ENCODE measurements around the gene SPINK5.

Gene SPINK5

DNA sequence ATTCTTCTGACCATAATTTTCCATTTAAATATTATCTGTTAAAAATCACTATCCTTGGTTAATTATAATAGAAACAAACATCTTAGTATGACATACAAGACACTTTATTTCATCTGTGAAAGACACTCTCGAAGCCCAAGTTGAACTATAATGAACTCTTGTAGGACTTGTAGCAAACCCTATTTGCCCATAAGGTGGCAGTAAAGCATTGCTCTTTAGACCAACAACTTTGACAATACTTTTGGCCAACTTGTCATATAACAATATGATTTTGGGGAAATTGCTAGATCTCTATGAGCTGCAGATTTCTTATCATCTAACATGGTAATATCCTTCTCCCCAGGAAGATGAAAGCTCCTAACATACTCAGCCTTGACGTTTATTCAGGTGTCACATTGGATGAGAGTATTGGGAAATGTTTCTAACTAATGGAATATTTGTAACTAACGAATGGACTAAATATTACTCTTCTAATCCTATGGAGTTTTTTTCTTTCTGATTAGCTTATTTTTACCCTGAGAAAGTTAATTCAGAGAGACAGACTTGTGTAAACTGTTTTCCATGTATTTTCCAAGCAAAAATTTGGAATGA, 115.5 kb downstream of the SPINK5 start:
- DNase-seq (ENCODE audit: low read depth in 2 of 2) = no peak

DNA sequence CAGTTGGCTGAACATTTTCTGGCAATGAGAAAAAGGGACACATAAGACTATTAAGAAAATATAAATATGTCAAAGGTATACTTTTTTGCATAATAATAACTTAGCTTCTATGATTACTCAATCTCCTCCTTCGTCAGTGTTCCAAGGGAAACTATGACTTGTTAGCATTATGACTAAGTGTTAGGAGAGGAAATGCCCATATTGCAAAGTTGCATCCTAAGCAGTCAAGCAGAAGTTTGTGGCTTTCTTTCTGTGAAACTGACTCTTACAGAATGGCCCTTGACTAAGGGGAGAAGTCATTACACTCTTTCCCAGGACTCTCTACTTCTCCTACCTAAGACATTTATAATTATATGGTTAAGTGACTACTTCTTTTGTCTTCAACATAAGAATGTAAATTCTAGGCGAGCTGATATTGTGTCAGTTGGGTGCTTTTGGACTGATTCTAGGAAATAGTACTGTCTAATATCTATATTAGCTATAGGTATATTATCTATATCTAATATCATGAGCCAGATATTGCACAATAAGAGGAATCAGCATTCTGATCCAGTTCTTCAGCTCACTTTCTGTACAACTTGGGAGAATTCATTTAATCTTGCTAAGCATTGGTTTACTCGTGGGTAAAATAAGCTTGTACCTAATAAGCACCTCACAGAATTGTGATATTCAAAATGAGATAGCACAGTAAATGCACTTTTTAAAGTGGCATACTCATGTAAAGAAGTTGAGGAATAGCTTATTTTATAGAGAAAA, 122.6 kb downstream of the SPINK5 start:
- DNase-seq (ENCODE audit: low read depth in 2 of 2) = no peak

All from stimulated activated CD8-positive, alpha-beta memory T cell treated with anti-CD3 and anti-CD28 coated beads, Interleukin-2, amount 100 ng/mL, for 1 hour (primary cell).